ENCODE measurements around the gene NECAP2. TPM values are rescaled to one million over a fixed set of nuclear protein-coding genes. Genes with fewer than 3 reads are reported as not detected.

The NECAP2 gene, protein sequence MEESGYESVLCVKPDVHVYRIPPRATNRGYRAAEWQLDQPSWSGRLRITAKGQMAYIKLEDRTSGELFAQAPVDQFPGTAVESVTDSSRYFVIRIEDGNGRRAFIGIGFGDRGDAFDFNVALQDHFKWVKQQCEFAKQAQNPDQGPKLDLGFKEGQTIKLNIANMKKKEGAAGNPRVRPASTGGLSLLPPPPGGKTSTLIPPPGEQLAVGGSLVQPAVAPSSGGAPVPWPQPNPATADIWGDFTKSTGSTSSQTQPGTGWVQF
- total RNA-seq (2013) = 165 TPM
- 100 to 1,000 TPM in 2 of 3 donors, 10 to 100 TPM in 1; 78.9 to 223 (median 183) TPM for polyA plus RNA-seq
- polyA minus RNA-seq = 84.2 and 120 TPM in 2 replicates
- 41.0 to 78.9 (median 58.0) reads per million in 11 experiments for total RNA-seq

- DNase-seq = peak; percentile 87
- peak within 1 kb of the TSS; percentile 92 to 96 for H3K4me3 Mint-ChIP-seq
- H3K9me3 Mint-ChIP-seq = peaks cover 0 to 3% (median 0%) of the 10 kb centered on the region in 7 donors
- H2AFZ ChIP-seq (ENCODE audit: insufficient read depth, low read depth, low read length, poor library complexity, severe bottlenecking) = peak within 1 kb of the TSS; percentile 87
- intact Hi-C loops (cut with micrococcal nuclease) = loop anchor here in 1 of 2 donors (5.0 kb wide), 1 partner anchor 73 kb away; the partner anchor contains the start of gene SZRD1
- H3K9me3 ChIP-seq (replicated peaks in 1 of 2; ENCODE audit: control insufficient read depth in 1 of 2, insufficient read depth in 1 of 2, low read length in 2 of 2) = no peaks in the 10 kb centered on the region
- H3K36me3 ChIP-seq (replicated peaks in 1 of 2; ENCODE audit: control insufficient read depth in 1 of 2, insufficient read depth in 2 of 2, low read length in 2 of 2) = peaks cover 9 to 13% of the 10 kb centered on the region in 2 donors
- H3K4me1 ChIP-seq (ENCODE audit: control insufficient read depth in 1 of 2, insufficient read depth in 2 of 2, low read length in 2 of 2) = peaks cover 56% of the 10 kb centered on the region in 2 donors
- WGBS (ENCODE audit: insufficient coverage) = under 1% methylated on average over 60 of the region's 68 CpGs
- H3K27ac Mint-ChIP-seq = peak within 1 kb of the TSS; percentile 92 to 97 (median 94)
- peak within 1 kb of the TSS; percentile 99 for H3K27ac ChIP-seq (ENCODE audit: low read depth in 1 of 2, low read length in 2 of 2)
- peak within 1 kb of the TSS; percentile 54 to 100 (median 100) for H3K4me3 ChIP-seq (replicated peaks in 1 of 3; ENCODE audit: low read depth in 2 of 3, low read length in 3 of 3)
- H3K79me2 ChIP-seq (ENCODE audit: insufficient read depth, low read length) = peaks cover 43% of the 10 kb centered on the region
- peaks cover 17 to 27% of the 10 kb centered on the region in 2 donors for H3K36me3 Mint-ChIP-seq
- peak within 1 kb of the TSS; percentile 96 for H3K9ac ChIP-seq (ENCODE audit: insufficient read depth, low read length, poor library complexity, severe bottlenecking)
- H3K27me3 Mint-ChIP-seq (ENCODE audit: low read depth in 3 of 3) = peaks cover 0 to 2% (median 1%) of the 10 kb centered on the region in 3 donors
- H4K20me1 ChIP-seq (ENCODE audit: insufficient read depth, low read length) = peaks cover 39% of the 10 kb centered on the region
- peaks cover 59% of the 10 kb centered on the region for H3K4me1 Mint-ChIP-seq
- peak within 1 kb of the TSS; percentile 92 for H3K4me2 ChIP-seq (replicated peaks; ENCODE audit: extremely low read depth, low read length, poor library complexity, severe bottlenecking)
- TF ChIP-seq CTCF (IDR thresholded peaks at IDR 0.05) = peak; percentile 88
- no peaks in the 10 kb centered on the region for H3K27me3 ChIP-seq (ENCODE audit: control insufficient read depth in 2 of 2, insufficient read depth in 2 of 2, low read length in 2 of 2)
These were observed at the start of gene NECAP2 for GRCh38 chr1:16440470-16441281. Gene NECAP2 (plus strand): TSS chr1:16440724. CDS start chr1:16440762, 38 bp downstream.

- H3K27me3 Mint-ChIP-seq (ENCODE audit: low read depth in 3 of 3) = peaks cover 0 to 3% (median 1%) of the 10 kb centered on the region in 3 donors
- peaks cover 44% of the 10 kb centered on the region for H3K4me1 Mint-ChIP-seq
- peak; percentile 29 to 61 (median 39) for DNase-seq
- H3K9me3 ChIP-seq (replicated peaks in 1 of 2; ENCODE audit: control insufficient read depth in 1 of 2, insufficient read depth in 1 of 2, low read length in 2 of 2) = no peaks in the 10 kb centered on the region
- WGBS (ENCODE audit: insufficient coverage) = 29% methylated on average over 3 of the region's 3 CpGs
- H3K79me2 ChIP-seq (ENCODE audit: insufficient read depth, low read length) = peaks cover 78% of the 10 kb centered on the region
- H3K36me3 Mint-ChIP-seq = peaks cover 45 to 47% of the 10 kb centered on the region in 2 donors
- H4K20me1 ChIP-seq (ENCODE audit: insufficient read depth, low read length) = peaks cover 99% of the 10 kb centered on the region
- H3K4me1 ChIP-seq (ENCODE audit: control insufficient read depth in 1 of 2, insufficient read depth in 2 of 2, low read length in 2 of 2) = peaks cover 25 to 32% of the 10 kb centered on the region in 2 donors
- no peak overlapping the region for H3K4me3 Mint-ChIP-seq
- H3K36me3 ChIP-seq (replicated peaks in 1 of 2; ENCODE audit: control insufficient read depth in 1 of 2, insufficient read depth in 2 of 2, low read length in 2 of 2) = peaks cover 38 to 46% of the 10 kb centered on the region in 2 donors
- H2AFZ ChIP-seq (ENCODE audit: insufficient read depth, low read depth, low read length, poor library complexity, severe bottlenecking) = no peak overlapping the region
- no peak overlapping the region for H3K4me2 ChIP-seq (replicated peaks; ENCODE audit: extremely low read depth, low read length, poor library complexity, severe bottlenecking)
- peak overlapping the region; percentile 6 to 69 for H3K27ac ChIP-seq (ENCODE audit: low read depth in 1 of 2, low read length in 2 of 2)
- no peak overlapping the region for H3K4me3 ChIP-seq (replicated peaks in 1 of 3; ENCODE audit: low read depth in 2 of 3, low read length in 3 of 3)
- no peaks in the 10 kb centered on the region for H3K9me3 Mint-ChIP-seq
- no peak overlapping the region for H3K9ac ChIP-seq (ENCODE audit: insufficient read depth, low read length, poor library complexity, severe bottlenecking)
- peak overlapping the region; percentile 3 to 87 (median 74) for H3K27ac Mint-ChIP-seq
- intact Hi-C loops (cut with micrococcal nuclease) = loop anchor here in 1 of 2 donors (2.0 kb wide), 1 partner anchor 21 kb away; no protein-coding TSS in a partner anchor
- TF ChIP-seq CTCF (IDR thresholded peaks at IDR 0.05) = no peak
- no peaks in the 10 kb centered on the region for H3K27me3 ChIP-seq (ENCODE audit: control insufficient read depth in 2 of 2, insufficient read depth in 2 of 2, low read length in 2 of 2)
These were observed 49.1 kb upstream of the NECAP2 start for GRCh38 chr1:16391411-16391810.

All from CD14-positive monocyte (primary cell).